ENCODE measurements around the gene FGF14.

Gene FGF14

DNA sequence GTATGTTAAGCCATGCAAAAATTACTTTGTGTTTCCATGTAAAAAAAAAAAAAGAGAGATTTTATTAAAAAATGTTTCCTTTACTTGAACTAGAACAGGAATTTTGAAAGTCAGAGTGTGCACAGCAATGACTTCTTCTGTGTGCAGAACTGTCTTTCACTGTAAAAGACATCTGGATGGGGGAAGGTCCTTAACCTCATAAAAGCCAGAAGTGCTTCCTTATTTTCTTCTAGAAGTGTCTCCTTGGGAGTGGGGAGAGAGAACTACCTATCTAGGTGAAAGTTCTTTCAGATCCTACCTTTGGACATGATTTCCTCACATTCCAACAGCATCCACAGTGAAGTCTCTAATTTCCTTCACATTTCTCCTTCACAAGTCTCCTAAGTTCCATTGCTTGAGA is 360.3 kb downstream of the FGF14 start:
- Histone ChIP-seq H3K4me1 (ENCODE audit: control insufficient read depth in 1 of 2, insufficient read depth in 2 of 2, low read length in 2 of 2) (no peaks in the 10 kb centered on the region), H3K36me3 (ENCODE audit: control insufficient read depth in 1 of 2, insufficient read depth in 2 of 2, low read length in 2 of 2) (no peaks in the 10 kb centered on the region), H3K27ac (ENCODE audit: low read depth, low read length) (no peak overlapping the region), H3K9me3 (ENCODE audit: control insufficient read depth in 1 of 2, low read length in 2 of 2) (no peaks in the 10 kb centered on the region), H3K9ac (ENCODE audit: low read depth in 1 of 2, low read length in 2 of 2) (no peak overlapping the region), H3K27me3 (ENCODE audit: control insufficient read depth in 1 of 2, insufficient read depth in 2 of 2, low read length in 2 of 2) (no peaks in the 10 kb centered on the region), H3K4me3 (ENCODE audit: low read depth in 1 of 2, low read length in 2 of 2) (no peak overlapping the region)

GRCh38 chr13:102040812-102041211 is 361.0 kb downstream of the FGF14 start:
- H3K27me3 ChIP-seq (ENCODE audit: control insufficient read depth in 1 of 2, insufficient read depth in 2 of 2, low read length in 2 of 2) = no peaks in the 10 kb centered on the region
- no peaks in the 10 kb centered on the region for H3K4me1 ChIP-seq (ENCODE audit: control insufficient read depth in 1 of 2, insufficient read depth in 2 of 2, low read length in 2 of 2)
- H3K9me3 ChIP-seq (ENCODE audit: control insufficient read depth in 1 of 2, low read length in 2 of 2) = no peaks in the 10 kb centered on the region
- H3K27ac ChIP-seq (ENCODE audit: low read depth, low read length) = no peak overlapping the region
- H3K36me3 ChIP-seq (ENCODE audit: control insufficient read depth in 1 of 2, insufficient read depth in 2 of 2, low read length in 2 of 2) = no peaks in the 10 kb centered on the region
- H3K4me3 ChIP-seq (ENCODE audit: low read depth in 1 of 2, low read length in 2 of 2) = no peak overlapping the region
- no peak overlapping the region for H3K9ac ChIP-seq (ENCODE audit: low read depth in 1 of 2, low read length in 2 of 2)

DNA sequence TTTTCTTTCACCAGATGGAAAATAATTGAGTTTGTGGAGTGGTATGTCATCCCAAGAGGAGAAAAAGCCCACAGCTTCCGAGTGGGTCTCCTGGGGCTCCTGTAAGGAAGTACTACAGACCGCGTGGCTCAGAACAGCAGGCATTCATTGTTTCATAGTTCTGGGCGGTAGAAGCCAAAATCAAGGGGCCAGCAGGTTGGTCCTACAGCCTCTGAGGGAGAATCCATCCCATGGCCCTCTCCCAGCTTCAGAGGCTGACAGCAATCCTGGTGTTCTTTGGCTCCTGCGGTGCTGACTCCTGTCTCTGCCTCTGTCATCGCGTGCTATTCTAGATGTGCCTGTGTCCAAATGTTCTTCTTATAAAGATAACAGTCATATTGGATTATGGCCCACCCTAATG is 362.6 kb downstream of the FGF14 start:
- no peaks in the 10 kb centered on the region for H3K27me3 ChIP-seq (ENCODE audit: control insufficient read depth in 1 of 2, insufficient read depth in 2 of 2, low read length in 2 of 2)
- H3K4me1 ChIP-seq (ENCODE audit: control insufficient read depth in 1 of 2, insufficient read depth in 2 of 2, low read length in 2 of 2) = no peaks in the 10 kb centered on the region
- no peak overlapping the region for H3K27ac ChIP-seq (ENCODE audit: low read depth, low read length)
- no peak overlapping the region for H3K9ac ChIP-seq (ENCODE audit: low read depth in 1 of 2, low read length in 2 of 2)
- no peak overlapping the region for H3K4me3 ChIP-seq (ENCODE audit: low read depth in 1 of 2, low read length in 2 of 2)
- no peaks in the 10 kb centered on the region for H3K9me3 ChIP-seq (ENCODE audit: control insufficient read depth in 1 of 2, low read length in 2 of 2)
- H3K36me3 ChIP-seq (ENCODE audit: control insufficient read depth in 1 of 2, insufficient read depth in 2 of 2, low read length in 2 of 2) = no peaks in the 10 kb centered on the region

GRCh38 chr13:102038787-102039186 is 363.1 kb downstream of the FGF14 start:
- H3K27me3 ChIP-seq (ENCODE audit: control insufficient read depth in 1 of 2, insufficient read depth in 2 of 2, low read length in 2 of 2) = no peaks in the 10 kb centered on the region
- H3K4me3 ChIP-seq (ENCODE audit: low read depth in 1 of 2, low read length in 2 of 2) = no peak overlapping the region
- H3K9ac ChIP-seq (ENCODE audit: low read depth in 1 of 2, low read length in 2 of 2) = no peak overlapping the region
- H3K4me1 ChIP-seq (ENCODE audit: control insufficient read depth in 1 of 2, insufficient read depth in 2 of 2, low read length in 2 of 2) = no peaks in the 10 kb centered on the region
- H3K9me3 ChIP-seq (ENCODE audit: control insufficient read depth in 1 of 2, low read length in 2 of 2) = no peaks in the 10 kb centered on the region
- no peaks in the 10 kb centered on the region for H3K36me3 ChIP-seq (ENCODE audit: control insufficient read depth in 1 of 2, insufficient read depth in 2 of 2, low read length in 2 of 2)
- no peak overlapping the region for H3K27ac ChIP-seq (ENCODE audit: low read depth, low read length)

- Histone ChIP-seq H3K4me3 (ENCODE audit: low read depth in 1 of 2, low read length in 2 of 2) (no peak overlapping the region), H3K27me3 (ENCODE audit: control insufficient read depth in 1 of 2, insufficient read depth in 2 of 2, low read length in 2 of 2) (no peaks in the 10 kb centered on the region), H3K9me3 (ENCODE audit: control insufficient read depth in 1 of 2, low read length in 2 of 2) (no peaks in the 10 kb centered on the region), H3K36me3 (ENCODE audit: control insufficient read depth in 1 of 2, insufficient read depth in 2 of 2, low read length in 2 of 2) (no peaks in the 10 kb centered on the region), H3K9ac (ENCODE audit: low read depth in 1 of 2, low read length in 2 of 2) (no peak overlapping the region), H3K4me1 (ENCODE audit: control insufficient read depth in 1 of 2, insufficient read depth in 2 of 2, low read length in 2 of 2) (no peaks in the 10 kb centered on the region), H3K27ac (ENCODE audit: low read depth, low read length) (no peak overlapping the region)
Observed at GRCh38 chr13:102035969-102036368, 365.9 kb downstream of the FGF14 start.

- Histone ChIP-seq H3K9ac (ENCODE audit: low read depth in 1 of 2, low read length in 2 of 2) (no peak overlapping the region), H3K36me3 (ENCODE audit: control insufficient read depth in 1 of 2, insufficient read depth in 2 of 2, low read length in 2 of 2) (no peaks in the 10 kb centered on the region), H3K9me3 (ENCODE audit: control insufficient read depth in 1 of 2, low read length in 2 of 2) (no peaks in the 10 kb centered on the region), H3K4me1 (ENCODE audit: control insufficient read depth in 1 of 2, insufficient read depth in 2 of 2, low read length in 2 of 2) (no peaks in the 10 kb centered on the region), H3K4me3 (ENCODE audit: low read depth in 1 of 2, low read length in 2 of 2) (no peak overlapping the region), H3K27me3 (ENCODE audit: control insufficient read depth in 1 of 2, insufficient read depth in 2 of 2, low read length in 2 of 2) (no peaks in the 10 kb centered on the region), H3K27ac (ENCODE audit: low read depth, low read length) (no peak overlapping the region)
Observed at GRCh38 chr13:102033857-102034331, 368.0 kb downstream of the FGF14 start.

GRCh38 chr13:102033386-102033785 is 368.5 kb downstream of the FGF14 start:
- Histone ChIP-seq H3K36me3 (ENCODE audit: control insufficient read depth in 1 of 2, insufficient read depth in 2 of 2, low read length in 2 of 2) (no peaks in the 10 kb centered on the region), H3K4me1 (ENCODE audit: control insufficient read depth in 1 of 2, insufficient read depth in 2 of 2, low read length in 2 of 2) (no peaks in the 10 kb centered on the region), H3K4me3 (ENCODE audit: low read depth in 1 of 2, low read length in 2 of 2) (no peak overlapping the region), H3K27me3 (ENCODE audit: control insufficient read depth in 1 of 2, insufficient read depth in 2 of 2, low read length in 2 of 2) (no peaks in the 10 kb centered on the region), H3K9me3 (ENCODE audit: control insufficient read depth in 1 of 2, low read length in 2 of 2) (no peaks in the 10 kb centered on the region), H3K9ac (ENCODE audit: low read depth in 1 of 2, low read length in 2 of 2) (no peak overlapping the region), H3K27ac (ENCODE audit: low read depth, low read length) (no peak overlapping the region)

GRCh38 chr13:102028868-102029267 is 373.0 kb downstream of the FGF14 start:
- Histone ChIP-seq H3K4me1 (ENCODE audit: control insufficient read depth in 1 of 2, insufficient read depth in 2 of 2, low read length in 2 of 2) (no peaks in the 10 kb centered on the region), H3K9me3 (ENCODE audit: control insufficient read depth in 1 of 2, low read length in 2 of 2) (no peaks in the 10 kb centered on the region), H3K36me3 (ENCODE audit: control insufficient read depth in 1 of 2, insufficient read depth in 2 of 2, low read length in 2 of 2) (no peaks in the 10 kb centered on the region), H3K27me3 (ENCODE audit: control insufficient read depth in 1 of 2, insufficient read depth in 2 of 2, low read length in 2 of 2) (no peaks in the 10 kb centered on the region), H3K9ac (ENCODE audit: low read depth in 1 of 2, low read length in 2 of 2) (no peak overlapping the region), H3K4me3 (ENCODE audit: low read depth in 1 of 2, low read length in 2 of 2) (no peak overlapping the region), H3K27ac (ENCODE audit: low read depth, low read length) (no peak overlapping the region)

- H3K9ac ChIP-seq (ENCODE audit: low read depth in 1 of 2, low read length in 2 of 2) = no peak overlapping the region
- H3K9me3 ChIP-seq (ENCODE audit: control insufficient read depth in 1 of 2, low read length in 2 of 2) = no peaks in the 10 kb centered on the region
- H3K4me3 ChIP-seq (ENCODE audit: low read depth in 1 of 2, low read length in 2 of 2) = no peak overlapping the region
- no peaks in the 10 kb centered on the region for H3K27me3 ChIP-seq (ENCODE audit: control insufficient read depth in 1 of 2, insufficient read depth in 2 of 2, low read length in 2 of 2)
- no peaks in the 10 kb centered on the region for H3K36me3 ChIP-seq (ENCODE audit: control insufficient read depth in 1 of 2, insufficient read depth in 2 of 2, low read length in 2 of 2)
- no peak overlapping the region for H3K27ac ChIP-seq (ENCODE audit: low read depth, low read length)
- H3K4me1 ChIP-seq (ENCODE audit: control insufficient read depth in 1 of 2, insufficient read depth in 2 of 2, low read length in 2 of 2) = no peaks in the 10 kb centered on the region
Observed at GRCh38 chr13:102028206-102028605, 373.6 kb downstream of the FGF14 start.

GRCh38 chr13:102021777-102022176 is 380.1 kb downstream of the FGF14 start:
- Histone ChIP-seq H3K27ac (ENCODE audit: low read depth, low read length) (no peak overlapping the region), H3K4me3 (ENCODE audit: low read depth in 1 of 2, low read length in 2 of 2) (no peak overlapping the region), H3K27me3 (ENCODE audit: control insufficient read depth in 1 of 2, insufficient read depth in 2 of 2, low read length in 2 of 2) (no peaks in the 10 kb centered on the region), H3K9ac (ENCODE audit: low read depth in 1 of 2, low read length in 2 of 2) (no peak overlapping the region), H3K4me1 (ENCODE audit: control insufficient read depth in 1 of 2, insufficient read depth in 2 of 2, low read length in 2 of 2) (no peaks in the 10 kb centered on the region), H3K36me3 (ENCODE audit: control insufficient read depth in 1 of 2, insufficient read depth in 2 of 2, low read length in 2 of 2) (no peaks in the 10 kb centered on the region), H3K9me3 (ENCODE audit: control insufficient read depth in 1 of 2, low read length in 2 of 2) (peaks cover 11 to 20% of the 10 kb centered on the region in 2 donors)

GRCh38 chr13:102020611-102021216 is 381.1 kb downstream of the FGF14 start:
- H3K36me3 ChIP-seq (ENCODE audit: control insufficient read depth in 1 of 2, insufficient read depth in 2 of 2, low read length in 2 of 2) = no peaks in the 10 kb centered on the region
- no peaks in the 10 kb centered on the region for H3K27me3 ChIP-seq (ENCODE audit: control insufficient read depth in 1 of 2, insufficient read depth in 2 of 2, low read length in 2 of 2)
- H3K9me3 ChIP-seq (ENCODE audit: control insufficient read depth in 1 of 2, low read length in 2 of 2) = peaks cover 13 to 21% of the 10 kb centered on the region in 2 donors
- no peak overlapping the region for H3K4me3 ChIP-seq (ENCODE audit: low read depth in 1 of 2, low read length in 2 of 2)
- no peak overlapping the region for H3K27ac ChIP-seq (ENCODE audit: low read depth, low read length)
- no peaks in the 10 kb centered on the region for H3K4me1 ChIP-seq (ENCODE audit: control insufficient read depth in 1 of 2, insufficient read depth in 2 of 2, low read length in 2 of 2)
- H3K9ac ChIP-seq (ENCODE audit: low read depth in 1 of 2, low read length in 2 of 2) = no peak overlapping the region
